Activated naive CD8-positive, alpha-beta T cell treated with anti-CD3 and anti-CD28 coated beads for 36 hours (primary cell): ENCODE measurements around the gene AHI1. TPM values are rescaled to one million over a fixed set of nuclear protein-coding genes. Genes with fewer than 3 reads are reported as not detected.

Experiments used
- DNase-seq: peaks from one replicate; pipeline ENCODE4 v3.0.0; 2021
- H3K27ac Mint-ChIP-seq: one replicate; pipeline ENCODE4 v1.8.0; 2022; ENCODE audit warnings: mild to moderate bottlenecking, moderate library complexity, mixed read lengths
- H3K27me3 Mint-ChIP-seq: one replicate; pipeline ENCODE4 v1.8.0; 2022; ENCODE audit warnings: mild to moderate bottlenecking, mixed read lengths
- H3K36me3 Mint-ChIP-seq: one replicate; pipeline ENCODE4 v1.8.0; 2021; ENCODE audit warnings: mild to moderate bottlenecking, mixed read lengths
- H3K4me1 Mint-ChIP-seq: one replicate; pipeline ENCODE4 v1.8.0; 2021; ENCODE audit warnings: mixed read lengths
- H3K4me3 Mint-ChIP-seq: one replicate; pipeline ENCODE4 v1.8.0; 2022; ENCODE audit warnings: mild to moderate bottlenecking, moderate library complexity, mixed read lengths
- H3K9me3 Mint-ChIP-seq: one replicate; pipeline ENCODE4 v1.8.0; 2022; ENCODE audit warnings: mixed read lengths
- total RNA-seq, 2 experiments: library from RNA; stranded (reverse); gene quantifications; one replicate each; pipeline ENCODE4 v1.2.3, GENCODE V29; 2021

AHI1 gene
- total RNA-seq, 2 experiments from 2014 or later, result 35.6 to 37.1 TPM

DNA sequence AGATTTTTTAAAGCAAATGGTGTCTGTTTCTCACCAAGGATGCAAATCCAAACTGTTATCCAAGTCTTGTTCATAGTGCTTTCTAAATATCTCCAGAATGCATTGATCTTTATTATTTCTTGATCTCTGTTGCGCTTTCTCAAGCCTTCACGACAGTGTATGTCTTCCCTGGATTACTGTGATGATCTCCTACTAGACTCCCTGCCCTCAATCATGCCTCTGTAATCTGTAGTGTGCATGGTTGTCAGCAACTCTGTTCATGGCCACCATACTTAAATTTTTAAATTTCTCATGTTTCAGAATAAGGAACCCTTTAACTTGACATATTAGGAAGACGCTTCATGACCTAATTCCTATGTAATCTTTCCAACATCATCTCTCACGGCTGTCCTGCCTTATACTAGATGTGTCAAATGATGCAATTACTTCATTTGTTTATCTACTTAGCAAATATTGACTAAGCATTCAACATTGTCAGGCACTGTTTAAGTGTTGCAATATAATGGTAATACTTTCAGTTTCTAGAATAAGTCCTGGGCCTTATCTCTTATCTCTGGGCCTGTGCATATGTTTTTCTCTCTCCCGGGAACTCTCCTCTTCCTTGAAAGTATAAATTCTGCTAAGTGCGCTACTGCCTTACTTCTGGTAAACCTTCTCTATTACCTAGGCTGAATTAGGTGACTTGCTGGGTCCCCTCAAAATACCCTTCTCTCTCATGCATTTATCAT lies 25.6 kb upstream of the AHI1 start:
- no peaks in the 10 kb centered on the region for H3K27me3 Mint-ChIP-seq
- no peaks in the 10 kb centered on the region for H3K4me1 Mint-ChIP-seq
- DNase-seq, result no peak
- no peak overlapping the region for H3K4me3 Mint-ChIP-seq
- H3K9me3 Mint-ChIP-seq, result peaks cover 4% of the 10 kb centered on the region
- no peak overlapping the region for H3K27ac Mint-ChIP-seq
- peaks cover 3% of the 10 kb centered on the region for H3K36me3 Mint-ChIP-seq

DNA sequence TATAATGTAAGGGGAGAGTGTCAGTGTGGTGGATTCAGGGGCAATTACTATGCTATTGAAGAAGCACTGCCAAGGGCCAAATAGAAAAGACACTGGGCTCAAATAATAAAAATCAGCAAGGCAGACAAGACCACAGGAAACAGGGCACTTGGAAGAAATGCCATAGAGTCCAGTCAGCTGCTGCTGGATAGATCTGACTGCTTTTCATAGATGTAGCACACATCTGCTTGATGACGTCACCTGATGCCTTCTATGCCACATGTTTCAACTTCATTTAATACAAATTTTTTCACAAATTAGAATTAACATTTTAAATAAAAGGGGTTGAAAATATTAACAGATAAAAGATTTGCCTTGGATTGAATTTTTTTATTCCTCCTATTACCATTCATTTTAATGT lies 23.9 kb upstream of the AHI1 start:
- Mint-ChIP-seq H3K27me3 (no peaks in the 10 kb centered on the region), H3K4me1 (peaks cover 2% of the 10 kb centered on the region), H3K27ac (no peak overlapping the region), H3K9me3 (peaks cover 10% of the 10 kb centered on the region), H3K36me3 (peaks cover 3% of the 10 kb centered on the region), H3K4me3 (no peak overlapping the region)
- DNase-seq, result no peak

- DNase-seq, result no peak
- H3K36me3 Mint-ChIP-seq, result peaks cover 3% of the 10 kb centered on the region
These were observed 23.2 kb upstream of the AHI1 start for GRCh38 chr6:135520781-135521180.

DNA sequence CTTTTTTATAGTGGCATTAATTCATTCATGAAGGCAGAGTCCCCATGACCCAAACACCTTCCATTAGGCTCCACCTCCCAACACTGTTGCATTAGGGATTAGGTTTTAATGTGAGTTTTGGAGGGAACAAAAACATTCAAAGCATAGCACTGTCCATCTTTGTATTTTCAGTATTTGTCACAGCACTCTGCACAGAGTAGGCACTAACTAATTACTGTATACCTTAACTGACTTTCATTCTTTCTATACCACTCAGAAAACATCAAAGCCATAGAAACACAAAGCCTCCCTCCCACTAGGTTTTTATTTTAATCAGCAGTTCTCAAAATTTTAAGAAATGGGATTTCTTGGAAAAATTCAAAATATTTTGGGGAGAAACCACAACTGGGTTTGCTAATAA lies 21.8 kb upstream of the AHI1 start:
- H3K9me3 Mint-ChIP-seq, result peaks cover 10% of the 10 kb centered on the region
- no peak for DNase-seq
- no peaks in the 10 kb centered on the region for H3K27me3 Mint-ChIP-seq
- H3K27ac Mint-ChIP-seq, result no peak overlapping the region
- peaks cover 3% of the 10 kb centered on the region for H3K36me3 Mint-ChIP-seq
- peaks cover 2% of the 10 kb centered on the region for H3K4me1 Mint-ChIP-seq
- no peak overlapping the region for H3K4me3 Mint-ChIP-seq

More at GRCh38 chr6:135520781-135521180, 23.2 kb upstream of the AHI1 start:
- no peak overlapping the region for H3K27ac Mint-ChIP-seq
- no peaks in the 10 kb centered on the region for H3K27me3 Mint-ChIP-seq
- H3K4me1 Mint-ChIP-seq, result peaks cover 2% of the 10 kb centered on the region
- H3K4me3 Mint-ChIP-seq, result no peak overlapping the region
- H3K9me3 Mint-ChIP-seq, result peaks cover 10% of the 10 kb centered on the region

DNA sequence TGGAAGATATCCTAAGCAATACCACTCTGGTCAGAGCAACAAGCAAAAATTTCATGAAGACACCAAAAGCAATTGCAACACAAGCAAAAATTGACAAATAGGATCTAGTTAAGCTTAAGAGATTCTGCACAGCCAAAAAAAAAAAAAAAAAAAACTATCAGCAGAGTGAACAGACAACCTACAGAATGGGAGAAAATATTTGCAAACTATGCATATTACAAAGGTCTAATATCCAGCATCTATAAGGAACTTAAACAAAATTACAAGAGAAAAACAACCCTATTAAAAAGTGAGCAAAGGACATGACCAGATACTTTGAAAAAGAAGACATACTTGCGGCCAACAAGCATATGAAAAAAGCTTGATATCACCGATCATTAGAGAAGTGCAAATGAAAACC lies 20.0 kb upstream of the AHI1 start:
- Mint-ChIP-seq H3K4me1 (peaks cover 6% of the 10 kb centered on the region), H3K36me3 (peaks cover 3% of the 10 kb centered on the region), H3K27ac (no peak overlapping the region), H3K27me3 (peaks cover 5% of the 10 kb centered on the region), H3K4me3 (no peak overlapping the region), H3K9me3 (peaks cover 13% of the 10 kb centered on the region)
- DNase-seq, result no peak

- Mint-ChIP-seq H3K27me3 (peaks cover 9% of the 10 kb centered on the region), H3K4me3 (no peak overlapping the region), H3K4me1 (peaks cover 6% of the 10 kb centered on the region), H3K36me3 (peaks cover 3% of the 10 kb centered on the region), H3K9me3 (peaks cover 13% of the 10 kb centered on the region), H3K27ac (no peak overlapping the region)
- no peak for DNase-seq
These were observed 17.2 kb upstream of the AHI1 start for GRCh38 chr6:135514706-135515105.

- peaks cover 6% of the 10 kb centered on the region for H3K4me1 Mint-ChIP-seq
- no peak overlapping the region for H3K4me3 Mint-ChIP-seq
- H3K9me3 Mint-ChIP-seq, result no peaks in the 10 kb centered on the region
- peak overlapping the region; percentile 62 for H3K27ac Mint-ChIP-seq
- no peaks in the 10 kb centered on the region for H3K27me3 Mint-ChIP-seq
- H3K36me3 Mint-ChIP-seq, result no peaks in the 10 kb centered on the region
- no peak for DNase-seq
These were observed 8.9 kb upstream of the AHI1 start for GRCh38 chr6:135506270-135506997.

- DNase-seq, result no peak
- H3K4me1 Mint-ChIP-seq, result peaks cover 6% of the 10 kb centered on the region
- H3K27ac Mint-ChIP-seq, result no peak overlapping the region
- no peak overlapping the region for H3K4me3 Mint-ChIP-seq
- H3K36me3 Mint-ChIP-seq, result no peaks in the 10 kb centered on the region
- no peaks in the 10 kb centered on the region for H3K27me3 Mint-ChIP-seq
- no peaks in the 10 kb centered on the region for H3K9me3 Mint-ChIP-seq
These were observed 8.1 kb upstream of the AHI1 start for GRCh38 chr6:135505648-135506047.

GRCh38 chr6:135505222-135505621 lies 7.7 kb upstream of the AHI1 start:
- Mint-ChIP-seq H3K4me3 (no peak overlapping the region), H3K36me3 (no peaks in the 10 kb centered on the region), H3K4me1 (peaks cover 6% of the 10 kb centered on the region)

GRCh38 chr6:135504734-135505133 lies 7.2 kb upstream of the AHI1 start:
- Mint-ChIP-seq H3K27me3 (no peaks in the 10 kb centered on the region), H3K36me3 (no peaks in the 10 kb centered on the region)

More at GRCh38 chr6:135505222-135505621, 7.7 kb upstream of the AHI1 start:
- Mint-ChIP-seq H3K9me3 (no peaks in the 10 kb centered on the region), H3K27ac (no peak overlapping the region), H3K27me3 (no peaks in the 10 kb centered on the region)
- DNase-seq, result no peak

GRCh38 chr6:135503703-135504475 lies 6.3 kb upstream of the AHI1 start:
- Mint-ChIP-seq H3K9me3 (no peaks in the 10 kb centered on the region), H3K36me3 (no peaks in the 10 kb centered on the region), H3K27me3 (no peaks in the 10 kb centered on the region), H3K4me3 (no peak overlapping the region), H3K4me1 (peaks cover 6% of the 10 kb centered on the region), H3K27ac (no peak overlapping the region)
- DNase-seq, result no peak

More at GRCh38 chr6:135504734-135505133, 7.2 kb upstream of the AHI1 start:
- no peak for DNase-seq
- H3K27ac Mint-ChIP-seq, result peak overlapping the region; percentile 15
- H3K4me1 Mint-ChIP-seq, result peaks cover 6% of the 10 kb centered on the region
- H3K9me3 Mint-ChIP-seq, result no peaks in the 10 kb centered on the region
- H3K4me3 Mint-ChIP-seq, result no peak overlapping the region

GRCh38 chr6:135499441-135500340 lies 2.2 kb upstream of the AHI1 start:
- no peak overlapping the region for H3K27ac Mint-ChIP-seq
- peaks cover 14% of the 10 kb centered on the region for H3K4me1 Mint-ChIP-seq
- no peak overlapping the region for H3K4me3 Mint-ChIP-seq
- H3K27me3 Mint-ChIP-seq, result no peaks in the 10 kb centered on the region
- H3K36me3 Mint-ChIP-seq, result peaks cover 10% of the 10 kb centered on the region
- H3K9me3 Mint-ChIP-seq, result no peaks in the 10 kb centered on the region
- DNase-seq, result no peak

DNA sequence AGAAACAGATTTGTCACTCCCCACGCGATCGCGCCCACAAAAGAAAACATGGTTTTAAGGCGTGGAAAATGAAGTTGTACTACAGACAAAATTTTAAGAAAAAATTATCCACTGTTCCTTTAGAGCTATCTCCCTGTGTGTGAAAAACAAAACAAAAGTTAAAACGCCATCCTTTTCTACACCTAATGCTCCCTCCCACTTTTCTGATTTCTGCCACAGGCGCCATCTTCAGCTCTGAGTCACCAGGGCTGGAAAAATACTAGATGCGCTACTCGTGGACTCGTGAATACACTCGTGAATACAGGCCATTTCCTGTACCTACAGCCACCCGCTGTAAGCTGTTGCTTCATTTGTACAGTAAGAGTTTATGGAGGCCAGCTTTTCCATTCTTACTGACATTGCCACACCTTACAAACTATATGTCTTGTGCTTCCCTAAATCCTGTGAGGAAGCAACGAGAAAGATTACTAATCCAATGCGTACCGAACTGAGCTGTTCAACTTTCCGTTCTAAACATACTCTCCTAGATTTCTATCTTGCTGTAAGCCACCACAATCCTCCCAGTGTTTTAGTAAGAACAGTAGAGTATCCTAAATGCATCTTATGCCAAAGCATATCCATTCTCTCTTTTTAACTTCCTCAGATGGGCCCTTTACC lies 773 bp upstream of the AHI1 start:
- Mint-ChIP-seq H3K4me3 (no peak overlapping the region), H3K27ac (no peak overlapping the region), H3K27me3 (no peaks in the 10 kb centered on the region), H3K9me3 (no peaks in the 10 kb centered on the region), H3K36me3 (peaks cover 22% of the 10 kb centered on the region), H3K4me1 (peaks cover 18% of the 10 kb centered on the region)
- peak; percentile 67 for DNase-seq

- H3K9me3 Mint-ChIP-seq, result no peaks in the 10 kb centered on the region
- no peak overlapping the region for H3K27ac Mint-ChIP-seq
- no peak for DNase-seq
- no peaks in the 10 kb centered on the region for H3K27me3 Mint-ChIP-seq
- no peak overlapping the region for H3K4me3 Mint-ChIP-seq
- H3K36me3 Mint-ChIP-seq, result peaks cover 30% of the 10 kb centered on the region
- H3K4me1 Mint-ChIP-seq, result peaks cover 18% of the 10 kb centered on the region
These were observed 634 bp downstream of the AHI1 start for GRCh38 chr6:135496800-135497411.
